Keratinocyte (primary cell): ENCODE results near the gene ZDHHC6. TPM values are rescaled to one million over a fixed set of nuclear protein-coding genes. Genes with fewer than 3 reads are reported as not detected.
"Not testable (repeated sequence)": the region's sequence is repeated elsewhere in the genome, so short reads cannot be mapped to it uniquely, and the experiment has no call there.

Experiments
- DNase-seq: peaks from one replicate; pipeline ENCODE4 v3.0.0-alpha.2; 2011; ENCODE audit warnings: low read depth, missing footprints, low spot score
- FAIRE-seq: peaks from 2 replicates; lab custom pipeline; 2011; peaks lifted over from hg19 to GRCh38; lab: Jason Lieb, UNC
- H2AFZ ChIP-seq: 2 replicates; pipeline ENCODE4 v1.6.0; 2012; ENCODE audit warnings: low read length, control low read depth, inconsistent platforms; ENCODE audit not compliant: control insufficient read depth
- H3K27ac ChIP-seq: 2 replicates; pipeline ENCODE4 v1.5.1; 2011; ENCODE audit warnings: low read length; ENCODE audit not compliant: control insufficient read depth, insufficient read depth
- H3K27me3 ChIP-seq: 3 replicates; pipeline ENCODE4 v1.6.0; 2011; ENCODE audit warnings: low read length; ENCODE audit not compliant: control insufficient read depth, insufficient read depth; ENCODE audit errors: extremely low read depth
- H3K36me3 ChIP-seq, 2 experiments: 2 replicates in 1 of 2; 3 replicates in 1 of 2; pipeline ENCODE4 v1.5.1; 2011; ENCODE audit warnings: low read length in 2 of 2, mild to moderate bottlenecking in 1 of 2; ENCODE audit not compliant: control insufficient read depth in 2 of 2, insufficient read depth in 2 of 2; ENCODE audit errors: extremely low read depth in 1 of 2
- H3K4me1 ChIP-seq: 3 replicates; pipeline ENCODE4 v1.5.1; 2011; ENCODE audit warnings: low read length; ENCODE audit not compliant: control insufficient read depth, insufficient read depth; ENCODE audit errors: extremely low read depth
- H3K4me2 ChIP-seq: 3 replicates; pipeline ENCODE4 v1.6.0; 2011; ENCODE audit warnings: low read depth, low read length; ENCODE audit not compliant: control insufficient read depth, insufficient read depth; ENCODE audit errors: extremely low read depth
- H3K4me3 ChIP-seq, 3 experiments: fragments of 200-600 bp in 1 of 3; sonication (generic) in 1 of 3; 2 replicates in 2 of 3; 3 replicates in 1 of 3; pipeline ENCODE4 v1.5.1; 2011 to 2016; ENCODE audit warnings: low read length in 3 of 3, mild to moderate bottlenecking in 3 of 3, control low read depth in 2 of 3, inconsistent platforms in 1 of 3, low read depth in 1 of 3, mixed read lengths in 1 of 3, mixed run types in 1 of 3, moderate library complexity in 1 of 3; ENCODE audit not compliant: control insufficient read depth in 2 of 3, insufficient read depth in 2 of 3; ENCODE audit errors: extremely low read depth in 1 of 3
- H3K79me2 ChIP-seq: 2 replicates; pipeline ENCODE4 v1.6.0; 2012; ENCODE audit warnings: low read length; ENCODE audit not compliant: control insufficient read depth, insufficient read depth
- H3K9ac ChIP-seq: 3 replicates; pipeline ENCODE4 v1.6.0; 2011; ENCODE audit warnings: low read length; ENCODE audit not compliant: control insufficient read depth, insufficient read depth; ENCODE audit errors: extremely low read depth
- H3K9me1 ChIP-seq: 3 replicates; pipeline ENCODE4 v1.6.0; 2011; ENCODE audit warnings: low read length; ENCODE audit not compliant: control insufficient read depth, insufficient read depth; ENCODE audit errors: extremely low read depth
- H3K9me3 ChIP-seq: 2 replicates; pipeline ENCODE4 v1.5.1; 2012; ENCODE audit warnings: low read depth, low read length; ENCODE audit not compliant: control insufficient read depth
- H4K20me1 ChIP-seq: 3 replicates; pipeline ENCODE4 v1.6.0; 2011; ENCODE audit warnings: low read length; ENCODE audit not compliant: control insufficient read depth, insufficient read depth; ENCODE audit errors: extremely low read depth
- CTCF ChIP-seq, 3 experiments: IDR thresholded peaks in 1 of 3; conservative IDR thresholded peaks in 1 of 3; optimal IDR thresholded peaks in 1 of 3; 2 replicates in 2 of 3; 3 replicates in 1 of 3; pipeline versions ENCODE3 to v1.5.1; 2011; ENCODE audit warnings: low read length in 3 of 3, mild to moderate bottlenecking in 3 of 3, moderate library complexity in 2 of 3, control low read depth in 1 of 3, inconsistent platforms in 1 of 3; ENCODE audit not compliant: insufficient read depth in 2 of 3; ENCODE audit errors: extremely low read depth in 1 of 3
- EZH2 ChIP-seq: IDR thresholded peaks from one replicate; pipeline ENCODE4 v1.6.1; 2012; ENCODE audit warnings: inconsistent platforms, mild to moderate bottlenecking, low read length, moderate library complexity
- dilution Hi-C: fragments of 300-500 bp; cut with MboI; formaldehyde crosslinking; loops from one replicate; pipeline ENCODE4 v1.7.0; 2020; ENCODE audit warnings: low sequenced_read_pairs; ENCODE audit not compliant: extremely low pct_ligation_motif_present
- polyA plus RNA-seq, 5 experiments: library from polyadenylated mRNA; depleted of rRNA in 3 of 5; stranded (reverse) in 3 of 5; stranded (forward) in 1 of 5; unstranded in 1 of 5; fragments of >200 nt; gene quantifications; 1 replicate in 1 of 5; 2 replicates in 3 of 5; 3 replicates in 1 of 5; pipeline versions ENCODE4 v1.2.1 to v1.2.3, GENCODE V29; 2011 to 2012; ENCODE audit warnings: missing spikeins in 2 of 5, low read depth in 1 of 5, low replicate concordance in 1 of 5

Gene ZDHHC6
- polyA plus RNA-seq, 1 donor (not counting 4 experiments of a cell fraction or from before 2014, with no cell fraction given): 34.2 TPM

- Histone ChIP-seq H3K9ac (no peak overlapping the region), H3K9me3 (no peaks in the 10 kb centered on the region), H3K79me2 (no peaks in the 10 kb centered on the region), H3K27ac (no peak overlapping the region), H4K20me1 (no peaks in the 10 kb centered on the region), H3K4me3 (no peak overlapping the region), H3K9me1 (no peaks in the 10 kb centered on the region), H2AFZ (no peak overlapping the region), H3K36me3 (no peaks in the 10 kb centered on the region), H3K4me1 (no peaks in the 10 kb centered on the region), H3K27me3 (no peaks in the 10 kb centered on the region), H3K4me2 (no peak overlapping the region)
- no peak for DNase-seq
- dilution Hi-C loops: no loop called here
- TF ChIP-seq CTCF (optimal IDR thresholded peaks at IDR 0.05 in 1 of 3, IDR thresholded peaks at IDR 0.05 in 1 of 3, conservative IDR thresholded peaks at IDR 0.05 in 1 of 3; ENCODE audit: extremely low read depth in 1 of 3, insufficient read depth in 2 of 3, low read length in 3 of 3) (no peak), EZH2 (no peak)
- no peak for FAIRE-seq
Observed at GRCh38 chr10:112389271-112389822, 57.4 kb downstream of the ZDHHC6 start.

DNA sequence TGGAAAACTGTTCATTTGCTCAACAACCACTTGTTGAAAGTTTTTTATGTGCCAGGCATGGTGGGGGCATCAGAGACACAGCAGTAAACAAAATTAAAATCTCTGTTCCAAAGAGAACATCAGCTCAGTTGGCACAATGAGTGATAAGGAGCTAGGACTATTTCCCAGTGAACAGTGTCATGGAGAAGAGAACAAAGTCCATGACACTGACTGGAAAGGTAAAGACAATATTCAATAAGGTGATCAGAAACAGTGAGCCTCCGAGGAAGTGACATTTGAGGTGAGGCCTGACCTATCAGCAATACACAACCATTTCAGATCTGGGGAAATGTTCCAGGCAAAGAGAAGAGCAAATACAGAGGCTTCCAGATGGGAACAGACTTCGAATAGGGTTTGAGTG is 58.2 kb downstream of the ZDHHC6 start:
- no peak for FAIRE-seq
- no peaks in the 10 kb centered on the region for H3K9me3 ChIP-seq
- no peak overlapping the region for H3K27ac ChIP-seq

DNA sequence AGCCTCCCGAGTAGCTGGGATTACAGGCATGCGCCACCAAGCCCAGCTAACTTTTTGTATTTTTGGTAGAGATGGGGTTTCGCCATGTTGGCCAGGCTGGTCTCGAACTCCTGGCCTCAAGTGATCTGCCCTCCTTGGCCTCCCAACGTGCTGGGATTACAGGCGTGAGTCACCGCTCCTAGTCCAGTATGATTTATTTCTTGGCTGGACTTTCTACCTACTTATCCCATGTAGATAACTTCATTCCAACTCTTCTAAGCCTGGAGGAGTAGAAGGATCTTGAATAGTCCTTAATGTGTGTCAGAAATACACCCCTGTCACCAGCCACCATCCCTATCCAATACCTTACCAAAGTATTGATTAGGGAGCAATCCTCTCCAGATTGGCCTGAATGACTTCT is 58.7 kb downstream of the ZDHHC6 start:
- DNase-seq, H3K27ac ChIP-seq, H3K36me3 ChIP-seq, H3K79me2 ChIP-seq, H3K9ac ChIP-seq, H3K9me1 ChIP-seq, H3K4me2 ChIP-seq, H3K4me1 ChIP-seq, H4K20me1 ChIP-seq, H3K27me3 ChIP-seq, H2AFZ ChIP-seq, H3K9me3 ChIP-seq, dilution Hi-C loops, FAIRE-seq, H3K4me3 ChIP-seq: not testable (repeated sequence)

More for the DNA sequence above, 58.2 kb downstream of the ZDHHC6 start:
- Histone ChIP-seq H3K27me3 (no peaks in the 10 kb centered on the region), H3K79me2 (no peaks in the 10 kb centered on the region), H3K4me3 (no peak overlapping the region), H3K4me2 (no peak overlapping the region), H4K20me1 (no peaks in the 10 kb centered on the region), H2AFZ (no peak overlapping the region), H3K9ac (no peak overlapping the region), H3K36me3 (no peaks in the 10 kb centered on the region), H3K4me1 (no peaks in the 10 kb centered on the region), H3K9me1 (no peaks in the 10 kb centered on the region)
- no peak for DNase-seq
- TF ChIP-seq CTCF (optimal IDR thresholded peaks at IDR 0.05 in 1 of 3, IDR thresholded peaks at IDR 0.05 in 1 of 3, conservative IDR thresholded peaks at IDR 0.05 in 1 of 3; ENCODE audit: extremely low read depth in 1 of 3, insufficient read depth in 2 of 3, low read length in 3 of 3): no peak
- TF ChIP-seq EZH2: no peak
- dilution Hi-C loops: no loop called here
